SKM-1 treated with dmso at 0.1 percent for 144 hours (cell line): ENCODE results near the gene TSPOAP1.
"Not testable (repeated sequence)": the region's sequence is repeated elsewhere in the genome, so short reads cannot be mapped to it uniquely, and the experiment has no call there.

Experiments used
- DNase-seq: peaks from one replicate; lab custom pipeline; 2025; ENCODE audit not compliant: unreplicated experiment; lab: John Stamatoyannopoulos, UW

Gene TSPOAP1

DNA sequence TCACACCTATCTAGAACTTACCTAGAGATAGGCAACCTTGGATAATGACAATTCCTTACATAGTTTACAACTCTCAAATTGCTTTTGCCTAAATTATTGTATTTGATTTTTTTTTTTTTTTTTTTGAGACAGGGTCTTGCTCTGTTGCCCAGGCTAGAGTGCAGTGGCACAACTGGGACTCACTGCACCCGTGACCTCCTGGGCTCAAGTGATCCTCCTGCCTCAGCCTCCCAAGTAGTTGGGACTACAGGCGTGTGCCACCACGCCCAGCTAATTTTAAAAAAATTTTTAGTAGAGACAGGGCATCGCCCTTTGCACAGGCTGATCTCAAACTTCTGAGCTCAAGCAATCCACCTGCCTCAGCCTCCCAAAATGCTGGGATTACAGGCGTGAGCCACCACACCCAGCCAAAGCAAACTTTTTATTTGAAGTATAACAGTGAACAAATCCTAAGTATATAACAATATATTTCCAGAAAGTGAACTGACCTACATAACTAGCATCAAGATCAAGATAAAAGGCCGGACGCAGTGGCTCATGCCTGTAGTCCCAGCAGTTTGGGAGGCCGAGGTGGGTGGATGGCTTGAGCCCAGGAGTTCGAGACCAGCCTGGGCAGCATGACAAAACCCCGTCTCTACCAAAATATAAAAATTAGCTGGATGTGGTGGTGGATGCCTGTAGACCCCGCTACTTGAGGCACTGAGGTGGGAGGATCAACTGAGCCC lies 12.7 kb upstream of the TSPOAP1 start:
- DNase-seq: not testable (repeated sequence)

DNA sequence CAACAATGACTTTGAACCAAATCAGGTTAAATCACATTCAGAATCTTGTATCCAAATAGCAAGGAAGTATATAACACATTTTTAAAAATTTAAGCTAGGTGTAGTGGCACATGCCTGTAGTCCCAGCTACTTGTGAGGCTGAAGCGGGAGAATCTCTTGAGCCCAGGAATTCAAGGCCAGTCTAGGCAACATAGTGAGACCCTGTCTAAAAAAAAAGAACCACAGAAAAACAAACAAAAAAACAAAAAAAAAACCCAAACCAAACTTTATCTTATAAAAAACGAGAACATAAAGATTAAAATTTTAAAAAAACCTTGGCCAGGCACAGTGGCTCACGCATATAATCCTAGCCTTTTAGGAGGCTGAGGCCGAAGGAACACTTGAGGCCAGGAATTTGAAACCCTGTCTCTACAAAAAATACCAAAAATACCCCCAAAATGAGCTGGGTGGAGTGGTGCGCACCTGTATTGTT lies 11.8 kb upstream of the TSPOAP1 start:
- no peak for DNase-seq

GRCh38 chr17:58339755-58340404 lies 11.3 kb upstream of the TSPOAP1 start:
- no peak for DNase-seq

DNA sequence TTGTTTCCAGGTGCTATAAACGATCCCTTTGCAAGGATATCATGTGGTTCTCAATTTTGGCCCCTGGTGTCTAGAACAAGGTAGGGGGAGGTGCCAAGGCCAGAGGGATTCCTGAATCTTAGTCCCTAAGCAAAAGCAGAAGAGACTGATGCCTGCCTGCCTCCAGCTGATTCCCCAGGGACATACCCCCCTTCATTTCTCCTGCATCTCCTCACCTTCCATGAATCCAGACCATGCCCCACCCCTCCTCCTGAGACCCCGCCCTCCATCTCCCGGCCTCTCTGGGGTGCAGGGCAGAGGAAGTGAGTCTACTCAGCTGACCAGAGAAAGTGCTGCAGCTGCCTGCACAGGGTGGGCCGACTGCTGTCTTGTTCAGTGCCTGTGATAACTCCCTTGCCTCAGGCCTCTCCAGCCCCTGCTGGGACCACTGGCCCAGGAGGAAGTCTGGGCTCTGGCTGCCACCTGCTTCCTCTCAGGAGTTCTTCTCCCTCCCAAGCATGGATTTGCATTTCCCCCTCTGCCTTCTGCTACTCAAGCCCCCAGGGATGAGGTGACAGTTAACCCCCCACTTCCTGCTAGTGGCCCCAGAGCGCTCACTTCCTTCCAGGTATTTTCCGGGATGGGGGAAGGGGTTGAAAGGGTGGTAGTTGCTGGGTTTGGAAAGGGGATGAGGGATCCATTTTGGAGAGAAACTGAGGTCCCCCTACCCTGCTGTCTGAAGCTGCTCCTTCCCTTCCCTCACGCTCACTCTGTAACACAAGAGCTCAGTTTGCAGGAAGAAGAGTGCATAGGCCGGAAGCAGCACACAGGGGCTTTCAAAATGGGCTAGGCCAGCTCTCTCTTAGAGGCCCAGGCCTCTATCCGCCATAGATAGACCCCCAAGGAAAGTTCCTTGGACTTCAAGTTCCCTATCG lies 10.5 kb upstream of the TSPOAP1 start:
- peak; percentile 82 for DNase-seq

GRCh38 chr17:58338454-58338840 lies 9.9 kb upstream of the TSPOAP1 start:
- DNase-seq: no peak

DNA sequence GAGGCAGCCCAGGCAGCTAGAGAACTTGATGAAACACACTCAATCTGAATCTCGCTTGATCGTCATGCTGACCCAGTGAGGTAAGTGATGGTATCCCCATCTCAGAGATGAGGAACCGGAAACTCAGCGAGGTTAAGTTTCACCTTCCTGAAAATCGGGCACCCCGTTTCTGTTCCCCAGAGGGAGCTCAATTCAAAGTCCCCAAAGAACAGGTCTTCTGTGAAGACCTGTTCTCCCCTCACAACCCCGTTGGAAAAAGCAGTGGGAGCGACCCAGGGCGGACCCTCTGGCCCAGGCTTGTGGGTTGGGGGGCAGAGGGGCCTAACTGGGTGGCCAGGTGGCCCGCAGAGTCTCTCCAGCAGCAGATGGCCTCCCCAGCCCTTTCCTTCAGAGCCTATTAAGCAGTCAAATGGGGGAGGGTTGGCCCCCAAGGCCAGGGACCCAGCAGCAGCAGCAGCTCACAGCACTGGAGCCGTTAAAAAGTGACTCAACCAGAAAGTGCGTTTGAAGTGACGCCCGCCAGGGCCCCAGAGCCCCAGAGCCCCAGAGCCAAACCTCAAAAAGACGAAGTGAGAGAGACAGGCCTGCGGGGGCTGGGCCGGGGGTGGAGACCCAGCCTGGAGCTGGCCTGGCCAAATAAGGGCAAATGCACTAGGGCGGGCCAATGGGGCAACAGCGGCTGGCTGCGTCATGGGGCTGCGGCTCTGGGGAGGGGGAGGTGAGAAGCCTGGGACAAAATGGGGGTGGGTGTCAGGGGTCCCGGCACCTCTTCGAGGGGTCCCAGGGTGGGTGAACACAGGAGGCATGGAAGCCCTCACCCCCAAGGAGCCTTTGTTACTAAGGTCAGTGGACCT lies 9.2 kb upstream of the TSPOAP1 start:
- peak; percentile 94 for DNase-seq

- peak; percentile 12 for DNase-seq
These were observed 8.6 kb upstream of the TSPOAP1 start for GRCh38 chr17:58337210-58337599.

DNA sequence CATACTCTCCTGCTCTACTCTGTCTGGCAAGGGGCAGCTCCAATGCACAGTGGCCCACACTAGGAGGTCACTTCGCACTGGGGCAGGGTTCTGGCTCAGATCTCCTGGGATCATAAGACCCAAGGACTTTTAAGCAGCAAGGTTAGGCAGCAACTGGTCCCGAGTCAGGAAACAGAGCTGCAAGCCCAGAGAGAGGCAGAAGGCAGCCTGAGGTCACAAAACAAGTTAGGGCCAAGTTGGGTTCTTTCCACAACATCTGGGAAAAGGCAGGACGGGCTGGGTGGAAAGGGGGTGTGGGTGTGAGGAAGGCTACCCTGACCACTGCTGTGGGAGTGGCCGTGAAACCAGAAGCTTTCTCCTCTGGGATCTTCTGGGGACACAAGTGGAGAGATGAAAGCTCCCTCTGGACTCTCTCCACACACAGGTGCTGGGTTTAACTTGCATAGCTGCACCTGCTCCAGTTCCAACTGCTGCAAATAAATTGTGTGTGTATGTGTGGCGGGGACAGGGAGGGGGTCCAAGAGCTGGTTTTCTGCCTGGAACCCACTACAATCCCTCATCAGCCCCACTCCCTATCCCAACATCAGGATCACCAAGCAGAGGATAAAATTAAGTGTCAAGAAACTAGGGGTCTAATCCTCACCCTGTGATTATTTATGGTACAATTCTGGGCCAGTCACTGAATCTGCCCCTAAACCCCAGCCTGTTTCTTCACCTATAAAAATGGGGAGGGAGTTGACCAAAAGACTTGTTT lies 8.0 kb upstream of the TSPOAP1 start:
- DNase-seq: no peak

- peak; percentile 91 for DNase-seq
These were observed 7.3 kb upstream of the TSPOAP1 start for GRCh38 chr17:58335779-58336455.

DNA sequence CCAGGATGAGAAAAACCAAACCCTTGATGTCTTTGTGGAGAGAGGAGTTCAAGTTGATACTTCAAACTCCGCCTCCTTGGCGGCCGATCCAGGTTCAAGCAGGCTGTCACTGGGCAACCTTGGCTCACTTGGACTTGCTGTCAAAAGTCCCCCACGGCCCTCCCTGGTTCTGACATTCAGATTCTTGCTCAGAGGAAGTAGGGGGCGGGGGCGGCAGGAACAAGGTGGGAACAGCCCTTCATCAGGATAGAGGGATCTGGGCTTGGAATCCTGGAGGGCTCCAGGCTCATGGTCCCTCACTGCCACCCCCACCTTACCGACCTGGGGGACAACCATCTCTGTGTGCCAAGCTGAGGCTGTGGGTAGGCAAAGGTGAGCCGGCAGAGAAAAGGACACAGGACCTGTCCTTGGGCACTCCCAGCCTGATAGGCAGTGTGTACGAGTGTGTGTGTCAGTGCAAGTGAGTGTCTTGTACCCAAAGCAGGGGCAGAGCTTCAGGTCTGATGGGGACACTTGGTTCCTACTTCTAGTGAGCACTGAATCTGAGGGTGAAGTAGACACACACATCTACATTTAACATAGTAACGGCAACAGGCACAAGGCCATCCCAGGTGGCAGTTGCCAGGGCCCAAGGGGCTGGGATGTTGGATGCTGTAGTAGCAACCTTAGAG lies 6.6 kb upstream of the TSPOAP1 start:
- peak; percentile 22 for DNase-seq

DNA sequence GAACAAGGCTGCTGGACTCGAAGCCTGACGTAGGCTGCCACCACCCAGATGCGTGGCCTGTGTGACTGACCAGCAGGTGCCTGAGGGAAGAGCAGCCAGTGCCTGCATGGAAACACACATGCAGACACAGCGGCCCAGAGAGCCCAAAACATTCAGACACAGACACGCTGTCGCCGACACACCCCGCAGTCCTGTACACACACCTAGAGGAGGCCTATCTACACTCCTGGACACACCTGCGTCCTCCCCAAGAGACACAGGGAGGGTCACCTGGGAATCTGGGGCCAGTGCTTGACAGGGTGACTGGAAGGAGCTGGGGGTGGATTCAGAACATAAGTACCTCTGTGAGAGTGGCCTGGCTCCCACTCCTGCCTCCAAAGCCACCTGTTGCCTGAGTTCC lies 6.1 kb upstream of the TSPOAP1 start:
- no peak for DNase-seq

- no peak for DNase-seq
These were observed 5.7 kb upstream of the TSPOAP1 start for GRCh38 chr17:58334256-58334655.

DNA sequence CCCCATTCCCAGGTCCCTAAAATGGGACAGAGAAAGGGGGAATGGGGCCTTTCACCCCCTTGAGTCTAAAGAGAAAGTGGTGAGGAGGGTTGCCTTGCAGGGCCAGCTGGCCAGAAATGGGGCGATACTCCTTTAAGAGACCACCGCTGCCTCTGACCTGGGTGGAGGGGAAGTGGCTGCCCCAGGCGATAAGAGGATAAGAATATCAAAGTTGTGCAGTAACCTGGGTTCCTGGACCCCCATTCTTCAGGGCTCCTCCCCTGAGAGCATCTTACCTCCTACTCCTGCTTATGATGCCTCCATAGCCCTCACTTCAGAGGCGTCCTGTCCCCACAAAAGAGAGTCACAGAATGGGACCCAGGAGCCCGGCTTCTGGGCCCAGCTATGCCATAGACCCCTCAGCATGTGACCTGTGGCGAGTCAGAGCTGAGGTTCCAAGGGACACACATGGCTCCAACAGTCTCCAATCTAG lies 5.2 kb upstream of the TSPOAP1 start:
- no peak for DNase-seq

GRCh38 chr17:58332778-58333735 lies 4.5 kb upstream of the TSPOAP1 start:
- DNase-seq: peak; percentile 71

- DNase-seq: peak; percentile 81
These were observed 3.5 kb upstream of the TSPOAP1 start for GRCh38 chr17:58331815-58332777.

DNA sequence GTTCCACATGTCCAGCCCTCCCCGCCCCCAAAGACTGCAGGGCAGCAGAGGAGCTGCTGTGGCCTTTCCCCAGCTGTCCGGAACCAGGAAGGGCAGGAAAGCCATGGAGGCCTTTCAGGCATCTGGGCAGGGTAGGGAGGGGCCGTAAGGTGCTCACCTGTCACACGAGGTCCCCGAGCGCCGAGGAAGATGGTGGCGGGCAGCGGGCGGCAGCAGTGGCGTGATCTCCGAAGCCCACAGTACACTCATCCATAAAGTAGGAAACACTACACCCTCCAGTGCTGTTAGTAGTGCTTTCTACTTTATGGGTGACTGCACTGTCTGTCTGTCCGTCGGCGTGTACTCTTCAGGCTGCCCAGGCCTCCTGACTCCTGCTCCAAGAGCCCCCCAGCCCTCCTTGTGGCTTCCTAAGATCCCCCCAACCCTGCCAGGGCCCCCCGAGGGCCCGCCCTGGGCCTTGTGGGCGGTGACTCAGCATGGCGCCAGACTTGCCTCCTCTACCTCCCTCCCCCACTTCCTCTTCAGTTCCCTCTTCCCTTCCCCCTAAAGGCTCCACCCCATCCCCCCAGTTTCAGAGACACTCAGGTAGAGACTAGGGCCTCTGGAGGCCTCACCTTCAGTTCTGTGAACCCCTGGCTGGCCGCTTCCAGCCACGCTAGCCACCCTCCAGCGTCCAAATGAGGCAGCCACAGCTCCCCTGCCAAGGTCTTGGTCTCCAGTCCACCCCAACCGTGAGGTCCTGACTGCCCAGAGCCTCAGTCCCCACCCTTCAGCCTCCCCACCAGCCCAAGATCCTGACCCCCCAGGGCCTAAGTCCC lies 2.6 kb upstream of the TSPOAP1 start:
- peak; percentile 69 for DNase-seq
